GM18520 (cell line): ENCODE results near the gene KLF4.

Source experiments
- ATAC-seq: cut with Tn5 transposase; IDR thresholded peaks from one replicate; pipeline ENCODE4 v1.9.1; 2021; ENCODE audit not compliant: unreplicated experiment

KLF4 gene

GRCh38 chr9:107488375-107489143 is 1.0 kb downstream of the KLF4 start:
- ATAC-seq: no peak

- ATAC-seq: no peak
Measured at GRCh38 chr9:107487521-107488374, 1.8 kb downstream of the KLF4 start.

GRCh38 chr9:107486674-107487520 is 2.7 kb downstream of the KLF4 start:
- ATAC-seq: no peak

GRCh38 chr9:107485458-107486043 is 4.0 kb downstream of the KLF4 start:
- no peak for ATAC-seq

GRCh38 chr9:107484117-107484723 is 5.3 kb downstream of the KLF4 start:
- no peak for ATAC-seq

- ATAC-seq: no peak
Measured at GRCh38 chr9:107483666-107484065, 5.9 kb downstream of the KLF4 start.

- no peak for ATAC-seq
Measured at GRCh38 chr9:107481035-107481434, 8.5 kb downstream of the KLF4 start.

GRCh38 chr9:107480386-107480789 is 9.2 kb downstream of the KLF4 start:
- no peak for ATAC-seq

- no peak for ATAC-seq
Measured at GRCh38 chr9:107478805-107479204, 10.8 kb downstream of the KLF4 start.

- no peak for ATAC-seq
Measured at GRCh38 chr9:107474124-107474523, 15.4 kb downstream of the KLF4 start.

GRCh38 chr9:107472581-107473340 is 16.8 kb downstream of the KLF4 start:
- ATAC-seq: no peak

- ATAC-seq: no peak
Measured at GRCh38 chr9:107471552-107471951, 18.0 kb downstream of the KLF4 start.

- ATAC-seq: no peak
Measured at GRCh38 chr9:107467416-107467815, 22.2 kb downstream of the KLF4 start.

GRCh38 chr9:107466826-107467225 is 22.7 kb downstream of the KLF4 start:
- no peak for ATAC-seq

- ATAC-seq: no peak
Measured at GRCh38 chr9:107465467-107466451, 23.8 kb downstream of the KLF4 start.

GRCh38 chr9:107464516-107464915 is 25.1 kb downstream of the KLF4 start:
- no peak for ATAC-seq

GRCh38 chr9:107462691-107463090 is 26.9 kb downstream of the KLF4 start:
- no peak for ATAC-seq

- no peak for ATAC-seq
Measured at GRCh38 chr9:107460153-107461023, 29.2 kb downstream of the KLF4 start.
